H1 (cell line): ENCODE results near the gene DCHS1. TPM values are rescaled to one million over a fixed set of nuclear protein-coding genes. Genes with fewer than 3 reads are reported as not detected.
A peak's percentile ranks its signal among the peaks of the same experiment; 100 is the strongest.

ENCODE experiments used
- CTCF ChIA-PET: fragments of 300-600 bp; sonication (Branson Sonifier 250); formaldehyde crosslinking; loops from one replicate; lab custom pipeline; 2021; ENCODE audit not compliant: partially characterized antibody; lab: Charles Lee
- POLR2A ChIA-PET: fragments of 300-600 bp; sonication (Branson Sonifier 250); formaldehyde crosslinking; loops from one replicate; lab custom pipeline; 2021; ENCODE audit warnings: inconsistent platforms; ENCODE audit not compliant: partially characterized antibody; lab: Charles Lee
- DNase-seq, 2 experiments: peaks; one replicate each; pipeline versions ENCODE4 v3.0.0 to v3.0.0-alpha.2; 2010 to 2022; ENCODE audit warnings: low spot score in 2 of 2, low read depth in 1 of 2, mixed read lengths in 1 of 2
- FAIRE-seq: peaks from 2 replicates; lab custom pipeline; 2011; peaks lifted over from hg19 to GRCh38; lab: Jason Lieb, UNC
- H2AFZ ChIP-seq: 2 replicates; pipeline ENCODE4 v1.8.1; 2012; ENCODE audit warnings: low read length, inconsistent platforms
- H2AK5ac ChIP-seq: 2 replicates; pipeline ENCODE4 v1.6.1; 2013; ENCODE audit warnings: low read depth, low read length
- H2BK120ac ChIP-seq: replicated peaks from 2 replicates; pipeline ENCODE3; 2013; ENCODE audit warnings: low read depth, low read length, inconsistent platforms
- H2BK12ac ChIP-seq: 2 replicates; pipeline ENCODE4 v1.6.1; 2013; ENCODE audit warnings: low read depth, low read length
- H2BK15ac ChIP-seq: 2 replicates; pipeline ENCODE4 v1.6.1; 2013; ENCODE audit warnings: low read length
- H2BK20ac ChIP-seq: 2 replicates; pipeline ENCODE4 v1.6.1; 2013; ENCODE audit warnings: low read length
- H2BK5ac ChIP-seq: 2 replicates; pipeline ENCODE4 v1.6.1; 2013; ENCODE audit warnings: low read depth, low read length
- H3K14ac ChIP-seq: 2 replicates; pipeline ENCODE4 v1.6.1; 2013; ENCODE audit warnings: inconsistent platforms; ENCODE audit not compliant: insufficient read length
- H3K18ac ChIP-seq: 2 replicates; pipeline ENCODE4 v1.6.1; 2013; ENCODE audit warnings: low read length; ENCODE audit errors: extremely low read depth
- H3K23ac ChIP-seq: 2 replicates; pipeline ENCODE4 v1.6.1; 2013; ENCODE audit warnings: inconsistent platforms; ENCODE audit not compliant: insufficient read length
- H3K23me2 ChIP-seq: 2 replicates; pipeline ENCODE4 v1.6.1; 2013; ENCODE audit warnings: low read depth, low read length
- H3K27ac ChIP-seq: 2 replicates; pipeline ENCODE4 v1.6.1; 2011; ENCODE audit warnings: low read depth, low read length, inconsistent platforms
- H3K27me3 ChIP-seq, 4 experiments: replicated peaks in 1 of 4; 1 replicate in 1 of 4; 2 replicates in 3 of 4; pipeline versions ENCODE4 v1.6.1 to v1.8.1; 2011 to 2013; ENCODE audit warnings: low read length in 3 of 4, mild to moderate bottlenecking in 3 of 4, inconsistent platforms in 2 of 4, mixed read lengths in 2 of 4, moderate library complexity in 1 of 4; ENCODE audit not compliant: control insufficient read depth in 3 of 4, insufficient read depth in 3 of 4; ENCODE audit errors: extremely low read depth in 1 of 4
- H3K36me3 ChIP-seq, 4 experiments: 2 replicates each; pipeline versions ENCODE4 v1.6.1 to v1.8.1; 2011 to 2013; ENCODE audit warnings: mild to moderate bottlenecking in 4 of 4, low read length in 3 of 4, moderate library complexity in 2 of 4, control low read depth in 1 of 4, inconsistent platforms in 1 of 4; ENCODE audit not compliant: insufficient read depth in 4 of 4, control insufficient read depth in 2 of 4
- H3K4ac ChIP-seq: replicated peaks from 2 replicates; pipeline ENCODE3; 2013; ENCODE audit warnings: low read length, low read depth, mixed read lengths, inconsistent platforms; ENCODE audit not compliant: insufficient read length
- H3K4me1 ChIP-seq, 4 experiments: replicated peaks in 1 of 4; 1 replicate in 1 of 4; 2 replicates in 3 of 4; pipeline versions ENCODE4 v1.6.1 to v1.8.1; 2011 to 2013; ENCODE audit warnings: low read length in 3 of 4, inconsistent platforms in 2 of 4, mixed read lengths in 1 of 4; ENCODE audit not compliant: insufficient read depth in 4 of 4, control insufficient read depth in 3 of 4
- H3K4me2 ChIP-seq, 2 experiments: 2 replicates each; pipeline versions ENCODE4 v1.6.1 to v1.8.1; 2011 to 2013; ENCODE audit warnings: low read depth in 2 of 2, low read length in 2 of 2, control low read depth in 1 of 2, inconsistent platforms in 1 of 2, mild to moderate bottlenecking in 1 of 2; ENCODE audit not compliant: insufficient read depth in 1 of 2
- H3K4me3 ChIP-seq, 4 experiments: fragments of 200-600, 300-600 bp in 1 of 4; sonication (generic), shearing (Covaris generic), sonication (Bioruptor Twin) in 1 of 4; 2 replicates each; pipeline versions ENCODE4 v1.5.1 to v1.8.1; 2011 to 2016; ENCODE audit warnings: low read length in 4 of 4, low read depth in 3 of 4, control low read depth in 2 of 4, inconsistent platforms in 2 of 4, mild to moderate bottlenecking in 2 of 4, mixed read lengths in 1 of 4, moderate library complexity in 1 of 4; ENCODE audit not compliant: insufficient read depth in 2 of 4; ENCODE audit errors: extremely low read depth in 1 of 4
- H3K56ac ChIP-seq: replicated peaks from 2 replicates; pipeline ENCODE3; 2013; ENCODE audit warnings: low read depth, mild to moderate bottlenecking, mixed read lengths, low read length, inconsistent platforms; ENCODE audit not compliant: insufficient read length
- H3K79me1 ChIP-seq: 2 replicates; pipeline ENCODE4 v1.6.1; 2013; ENCODE audit warnings: low read depth, low read length, control low read depth
- H3K79me2 ChIP-seq, 2 experiments: 2 replicates each; pipeline versions ENCODE4 v1.6.1 to v1.8.1; 2012 to 2013; ENCODE audit warnings: low read length in 2 of 2, mild to moderate bottlenecking in 2 of 2, inconsistent platforms in 1 of 2; ENCODE audit not compliant: insufficient read depth in 2 of 2, control insufficient read depth in 1 of 2
- H3K9ac ChIP-seq, 4 experiments: replicated peaks in 1 of 4; 1 replicate in 1 of 4; 2 replicates in 3 of 4; pipeline versions ENCODE4 v1.6.1 to v1.8.1; 2011 to 2013; ENCODE audit warnings: low read depth in 3 of 4, low read length in 3 of 4, control low read depth in 2 of 4, mild to moderate bottlenecking in 2 of 4, moderate library complexity in 2 of 4, inconsistent platforms in 1 of 4; ENCODE audit errors: extremely low read depth in 1 of 4
- H3K9me3 ChIP-seq, 2 experiments: 2 replicates each; pipeline versions ENCODE4 v1.6.1 to v1.8.1; 2012 to 2013; ENCODE audit warnings: mild to moderate bottlenecking in 2 of 2, moderate library complexity in 2 of 2, control low read depth in 1 of 2, inconsistent platforms in 1 of 2, low read depth in 1 of 2, low read length in 1 of 2, mixed read lengths in 1 of 2; ENCODE audit not compliant: insufficient read depth in 2 of 2
- H4K20me1 ChIP-seq, 2 experiments: replicated peaks in 1 of 2; 2 replicates each; pipeline versions ENCODE3 to v1.8.1; 2011 to 2013; ENCODE audit warnings: inconsistent platforms in 2 of 2, low read length in 2 of 2, mild to moderate bottlenecking in 1 of 2; ENCODE audit not compliant: insufficient read depth in 2 of 2, control insufficient read depth in 1 of 2
- H4K5ac ChIP-seq: 2 replicates; pipeline ENCODE4 v1.6.1; 2013; ENCODE audit warnings: low read length, low read depth, mixed read lengths, inconsistent platforms; ENCODE audit not compliant: insufficient read length
- H4K8ac ChIP-seq: 2 replicates; pipeline ENCODE4 v1.8.0; 2013; ENCODE audit warnings: mild to moderate bottlenecking, moderate library complexity, low read length, inconsistent platforms; ENCODE audit not compliant: insufficient read depth; ENCODE audit errors: extremely low read depth
- H4K91ac ChIP-seq: replicated peaks from 2 replicates; pipeline ENCODE3; 2013; ENCODE audit warnings: low read length, mixed read lengths, inconsistent platforms; ENCODE audit not compliant: insufficient read length
- ASH2L ChIP-seq: fragments of 200-600, 300-600 bp; sonication (generic); IDR thresholded peaks from one replicate; pipeline ENCODE4 v1.7.1; 2017; ENCODE audit warnings: low read length
- CBX5 ChIP-seq: fragments of 300-800, 300-1000 bp; sonication (generic); IDR thresholded peaks from 2 replicates; pipeline ENCODE4 v1.7.1; 2016; ENCODE audit warnings: antibody characterized with exemption, low read length, low read depth
- CEBPB ChIP-seq: IDR thresholded peaks from 2 replicates; pipeline ENCODE4 v1.6.1; 2012; ENCODE audit warnings: low read depth, low read length
- CTCF ChIP-seq, 3 experiments: IDR thresholded peaks; 1 replicate in 2 of 3; 2 replicates in 1 of 3; pipeline versions ENCODE4 v1.5.1 to v1.6.1; 2011; ENCODE audit warnings: low read length in 3 of 3, mild to moderate bottlenecking in 3 of 3, inconsistent platforms in 2 of 3, low read depth in 1 of 3, moderate library complexity in 1 of 3; ENCODE audit not compliant: insufficient read depth in 1 of 3; ENCODE audit errors: control extremely low read depth in 1 of 3
- EP300 ChIP-seq, 2 experiments: IDR thresholded peaks; 1 replicate in 1 of 2; 2 replicates in 1 of 2; pipeline ENCODE4 v1.6.1; 2011 to 2012; ENCODE audit warnings: low read depth in 2 of 2, low read length in 2 of 2, mild to moderate bottlenecking in 2 of 2, borderline replicate concordance in 1 of 2, inconsistent platforms in 1 of 2, moderate library complexity in 1 of 2
- HDAC2 ChIP-seq, 2 experiments: fragments of 300-600 bp in 1 of 2; sonication (generic) in 1 of 2; IDR thresholded peaks; 2 replicates each; pipeline ENCODE4 v1.6.1; 2011 to 2012; ENCODE audit warnings: low read depth in 2 of 2, low read length in 2 of 2, mild to moderate bottlenecking in 2 of 2, moderate library complexity in 2 of 2, borderline replicate concordance in 1 of 2, inconsistent platforms in 1 of 2
- JUND ChIP-seq: IDR thresholded peaks from 2 replicates; pipeline ENCODE4 v1.6.1; 2011; ENCODE audit warnings: mild to moderate bottlenecking, improper control_type of control experiment, low read length
- MAX ChIP-seq: IDR thresholded peaks from 2 replicates; pipeline ENCODE4 v1.6.1; 2012; ENCODE audit warnings: inconsistent platforms
- POLR2A ChIP-seq, 2 experiments: IDR thresholded peaks; 1 replicate in 1 of 2; 2 replicates in 1 of 2; pipeline ENCODE4 v1.6.1; 2011; ENCODE audit warnings: low read depth in 2 of 2, low read length in 2 of 2, mild to moderate bottlenecking in 2 of 2; ENCODE audit errors: control extremely low read depth in 1 of 2
- RBBP5 ChIP-seq: IDR thresholded peaks from 2 replicates; pipeline ENCODE4 v1.7.1; 2012; ENCODE audit warnings: low read depth, mild to moderate bottlenecking, inconsistent platforms, low read length, moderate library complexity, borderline replicate concordance
- WGBS, 2 experiments: shearing (Covaris generic) in 1 of 2; methylation state at CpG; one replicate each; pipeline versions ENCODE4 v1.1.6 to v1.1.7; 2013 to 2015; ENCODE audit warnings: low lambda C conversion rate in 2 of 2, mixed read lengths in 2 of 2, inconsistent platforms in 1 of 2, low coverage in 1 of 2, missing lambda C conversion rate in 1 of 2; ENCODE audit not compliant: insufficient replicate concordance in 2 of 2, insufficient coverage in 1 of 2, insufficient read length in 1 of 2; ENCODE audit errors: extremely low coverage in 1 of 2, missing lambda C conversion rate in 1 of 2; 5-methylcytosine and 5-hydroxymethylcytosine counted together
- polyA plus RNA-seq, 7 experiments: library from polyadenylated mRNA; depleted of rRNA in 3 of 7; stranded (reverse) in 5 of 7; unstranded in 2 of 7; fragments of >200 nt in 5 of 7; fragments of 200-250 nt in 2 of 7; gene quantifications; 1 replicate in 5 of 7; 2 replicates in 1 of 7; 4 replicates in 1 of 7; pipeline versions ENCODE4 v1.2.1 to v1.2.3, GENCODE V29; 2011 to 2013; ENCODE audit warnings: missing spikeins in 2 of 7, mixed read lengths in 2 of 7
- total RNA-seq: library from RNA; stranded (reverse); fragmentation: NEBNext Ultra II Directional; extraction: Animal tissue kit (Norgen Biotek cat#: 25700); gene quantifications from 2 replicates; pipeline ENCODE4 v1.2.1, GENCODE V29; 2021

Gene DCHS1
- total and polyA plus RNA-seq, 2 of the 8 experiments (the other 6 are each of a cell fraction or from before 2014, with no cell fraction given) = 8.2 to 10.5 TPM

- Histone ChIP-seq H2BK12ac (no peak overlapping the region), H3K4ac (no peak overlapping the region), H4K20me1 (no peaks in the 10 kb centered on the region), H4K8ac (no peak overlapping the region), H3K27ac (peak overlapping the region; percentile 9; the same call in 1 of the 2 replicates), H2AK5ac (no peak overlapping the region), H2BK120ac (no peak overlapping the region), H4K91ac (no peak overlapping the region), H3K14ac (no peak overlapping the region), H3K9me3 (no peaks in the 10 kb centered on the region), H2BK15ac (no peak overlapping the region), H3K23me2 (peaks cover 20% of the 10 kb centered on the region), H3K4me2 (no peak overlapping the region), H3K79me1 (peaks cover 5% of the 10 kb centered on the region; the same call in 1 of the 2 replicates), H2BK5ac (peak overlapping the region; percentile 15; the same call in 1 of the 2 replicates), H2AFZ (no peak overlapping the region), H3K56ac (no peak overlapping the region), H2BK20ac (no peak overlapping the region), H3K18ac (no peak overlapping the region), H3K36me3 (peaks cover 17 to 36% (median 31%) of the 10 kb centered on the region in 4 experiments), H4K5ac (no peak overlapping the region), H3K9ac (no peak overlapping the region), H3K4me3 (no peak overlapping the region), H3K4me1 (peaks cover 4 to 25% (median 12%) of the 10 kb centered on the region in 4 experiments), H3K23ac (no peak overlapping the region), H3K79me2 (peaks cover 0 to 43% of the 10 kb centered on the region in 2 experiments; a peak in 3 of 4 replicates), H3K27me3 (no peaks in the 10 kb centered on the region)
- POLR2A ChIA-PET = interaction anchor here (1.3 to 4.8 kb wide), 12 partner anchors 8 to 131 kb away, joined by 3 to 31 read pairs (median 4); partner anchors contain the start of gene TPP1
- DNase-seq = peak in 1 of 2 experiments; percentile 20
- WGBS, 2 experiments = 91% methylated on average over 9 of the region's 9 CpGs; no CpG with 5 or more reads in 1 of the 2 experiments
- CTCF ChIA-PET = interaction anchor here (1.0 to 2.2 kb wide), 2 partner anchors 10 to 40 kb away, joined by 4 to 10 read pairs; partner anchors contain the start of gene TPP1
- FAIRE-seq = no peak
- TF ChIP-seq CEBPB = no peak
- no peak for TF ChIP-seq CBX5
- TF ChIP-seq RBBP5 = no peak
- TF ChIP-seq EP300 (IDR thresholded peaks at IDR 0.05; ENCODE audit: borderline replicate concordance in 1 of 2, low read depth in 2 of 2, low read length in 2 of 2) = no peak
- TF ChIP-seq MAX = no peak
- no peak for TF ChIP-seq CTCF (IDR thresholded peaks at IDR 0.05; ENCODE audit: control extremely low read depth in 1 of 3, insufficient read depth in 1 of 3, low read depth in 1 of 3, low read length in 3 of 3)
- TF ChIP-seq ASH2L = no peak
- TF ChIP-seq HDAC2 (IDR thresholded peaks at IDR 0.05; ENCODE audit: borderline replicate concordance in 1 of 2, low read depth in 2 of 2, low read length in 2 of 2) = no peak
- TF ChIP-seq POLR2A (IDR thresholded peaks at IDR 0.05; ENCODE audit: control extremely low read depth in 1 of 2, low read depth in 2 of 2, low read length in 2 of 2) = peak in 1 of 2 experiments; percentile 34; a peak in 2 of 3 replicates
- no peak for TF ChIP-seq JUND
Measured at GRCh38 chr11:6608011-6608410, 47.6 kb downstream of the DCHS1 start.
